SK-N-MC (cell line): ENCODE measurements around the gene GEMIN7.

Experiments
- DNase-seq: peaks from one replicate; pipeline ENCODE4 v3.0.0-alpha.2; 2011; ENCODE audit warnings: low read depth, low spot score
- H3K27ac ChIP-seq: fragments of 200-600 bp; sonication (generic); 2 replicates; pipeline ENCODE4 v1.5.1; 2016; ENCODE audit warnings: mixed run types
- H3K36me3 ChIP-seq: fragments of 200-600 bp; sonication (generic); 2 replicates; pipeline ENCODE4 v1.6.1; 2017; ENCODE audit warnings: antibody characterized with exemption, low read length, mixed read lengths; ENCODE audit not compliant: insufficient read depth
- H3K4me3 ChIP-seq: fragments of 200-600 bp; sonication (generic); 2 replicates; pipeline ENCODE4 v1.5.1; 2016
- H3K9ac ChIP-seq: fragments of 200-600 bp; sonication (generic); 2 replicates; pipeline ENCODE4 v1.8.0; 2017; ENCODE audit warnings: mixed run types, mixed read lengths; ENCODE audit not compliant: insufficient read length
- H3K9me3 ChIP-seq: fragments of 200-600 bp; sonication (generic); 2 replicates; pipeline ENCODE4 v1.6.1; 2017; ENCODE audit warnings: low read depth, mild to moderate bottlenecking, antibody characterized with exemption, low read length, moderate library complexity, mixed read lengths
- EZH2 ChIP-seq: fragments of 200-600 bp; sonication (generic); IDR thresholded peaks from one replicate; pipeline ENCODE4 v1.6.1; 2017; ENCODE audit warnings: antibody characterized with exemption
- FOXP2 ChIP-seq: optimal IDR thresholded peaks from 2 replicates; pipeline ENCODE3; 2011; ENCODE audit warnings: mild to moderate bottlenecking, moderate library complexity; ENCODE audit not compliant: insufficient read depth; ENCODE audit errors: extremely low read length, control extremely low read depth
- POLR2AphosphoS5 ChIP-seq: IDR thresholded peaks from 2 replicates; pipeline ENCODE4 v1.6.1; 2012; ENCODE audit warnings: mild to moderate bottlenecking, low read depth, low read length, borderline replicate concordance

Gene GEMIN7

DNA sequence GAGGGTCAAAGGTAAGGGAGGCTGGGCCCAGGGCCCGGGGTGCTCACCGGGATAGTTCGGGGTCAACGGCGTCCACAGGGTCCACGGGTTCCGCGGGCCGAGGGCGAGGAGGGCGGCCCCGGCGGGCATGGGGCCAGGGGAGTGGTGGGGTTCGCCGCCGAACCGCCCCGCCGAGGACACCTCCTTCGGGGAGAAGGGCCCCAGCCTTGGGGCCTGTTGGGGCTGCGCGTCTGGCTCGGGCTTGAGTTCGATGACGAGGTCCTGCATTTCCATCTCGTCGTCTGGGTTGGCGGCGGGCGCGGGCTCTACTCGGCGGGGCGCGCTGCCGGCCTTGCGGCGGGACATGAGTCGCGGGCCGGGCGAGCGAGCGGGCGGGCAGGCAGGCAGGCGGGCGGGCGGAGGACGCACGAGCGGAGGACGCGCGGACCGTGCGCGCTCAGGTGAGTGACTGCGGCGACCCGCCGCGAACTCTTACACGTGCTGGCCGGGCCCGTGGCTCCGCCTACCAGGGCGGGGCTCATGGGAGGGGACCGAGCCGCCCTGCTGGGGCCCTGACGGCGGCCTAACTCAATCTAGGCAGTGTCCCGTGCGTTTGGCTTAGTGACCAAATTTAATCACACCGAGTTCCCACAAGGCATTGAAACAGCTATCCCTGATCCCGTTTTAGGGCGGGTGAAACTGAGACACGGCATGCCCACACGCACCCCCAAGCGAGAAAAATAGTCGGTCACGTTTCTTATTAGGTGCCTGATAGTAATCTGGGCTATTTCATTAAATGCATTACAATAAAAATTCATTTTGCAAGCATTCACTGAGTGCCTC is 2.8 kb upstream of the GEMIN7 start, which contains the start of gene ZNF296:
Gene ZNF296, minus strand, starts transcription at position 450 of the 822 bp plus-strand sequence. Its CDS starts 105 bp downstream, at position 345.
- TF ChIP-seq EZH2, result no peak
- peak; percentile 54; the same call in 1 of the 2 replicates for TF ChIP-seq POLR2AphosphoS5
- no peak for TF ChIP-seq FOXP2
- H3K36me3 ChIP-seq, result no peaks in the 10 kb centered on the region; the same call in 1 of the 2 replicates
- DNase-seq, result no peak
- H3K27ac ChIP-seq, result 0 out of 2 replicates have a peak within 1 kb of the TSS, but pooled peaks have one; percentile 11
- H3K9me3 ChIP-seq, result no peaks in the 10 kb centered on the region
- H3K4me3 ChIP-seq, result peak within 1 kb of the TSS; percentile 68
- H3K9ac ChIP-seq, result peak within 1 kb of the TSS; percentile 17

DNA sequence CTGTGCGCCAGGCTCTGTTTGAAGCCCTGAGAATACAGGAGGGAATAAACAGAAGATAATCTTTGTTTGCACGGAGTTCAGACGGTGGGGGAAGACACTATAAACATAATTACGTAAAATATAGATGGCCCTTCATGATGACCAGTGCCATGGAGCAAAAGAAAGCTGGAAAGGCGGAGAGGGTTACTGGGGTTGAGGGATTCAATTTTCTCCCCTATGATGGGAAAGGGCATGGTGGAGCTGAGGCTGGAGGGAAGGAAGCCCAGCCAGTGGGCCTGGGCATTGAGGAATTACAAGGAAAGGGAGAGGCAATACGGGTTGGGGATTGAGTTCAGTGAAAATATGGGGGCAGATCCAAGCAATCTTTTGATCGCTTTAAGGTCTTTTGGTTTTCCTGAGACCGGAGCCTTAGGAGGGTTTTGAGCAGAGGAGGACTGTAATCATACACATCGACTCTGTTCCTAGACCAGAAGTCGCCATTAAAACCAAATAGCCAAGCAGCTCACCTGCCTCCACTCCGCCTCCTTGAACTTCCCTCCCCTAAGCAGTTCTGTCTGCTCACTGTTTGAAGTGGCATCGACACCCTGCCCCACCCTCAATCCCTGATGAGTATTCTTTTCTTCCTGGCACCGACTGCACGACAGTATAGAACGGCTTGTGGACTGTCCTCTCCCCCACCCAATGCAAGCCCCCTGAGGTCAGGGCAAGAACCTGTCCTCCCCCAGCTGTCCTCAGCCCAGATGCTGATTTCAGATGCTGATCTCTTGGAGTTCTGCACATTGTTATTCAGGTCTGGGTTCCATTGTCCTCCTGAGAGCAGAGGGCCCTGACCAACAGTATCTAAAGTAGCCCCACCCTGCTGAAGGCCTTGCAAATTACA is 2.0 kb upstream of the GEMIN7 start:
- no peak for TF ChIP-seq POLR2AphosphoS5
- no peak for TF ChIP-seq FOXP2
- no peak for TF ChIP-seq EZH2
- Histone ChIP-seq H3K4me3 (peak overlapping the region; percentile 68), H3K9me3 (no peaks in the 10 kb centered on the region), H3K9ac (peak overlapping the region; percentile 17), H3K27ac (0 out of 2 replicates have a peak overlapping the region, but pooled peaks have one; percentile 11), H3K36me3 (peaks cover 7% of the 10 kb centered on the region; the same call in 1 of the 2 replicates)
- DNase-seq, result no peak

DNA sequence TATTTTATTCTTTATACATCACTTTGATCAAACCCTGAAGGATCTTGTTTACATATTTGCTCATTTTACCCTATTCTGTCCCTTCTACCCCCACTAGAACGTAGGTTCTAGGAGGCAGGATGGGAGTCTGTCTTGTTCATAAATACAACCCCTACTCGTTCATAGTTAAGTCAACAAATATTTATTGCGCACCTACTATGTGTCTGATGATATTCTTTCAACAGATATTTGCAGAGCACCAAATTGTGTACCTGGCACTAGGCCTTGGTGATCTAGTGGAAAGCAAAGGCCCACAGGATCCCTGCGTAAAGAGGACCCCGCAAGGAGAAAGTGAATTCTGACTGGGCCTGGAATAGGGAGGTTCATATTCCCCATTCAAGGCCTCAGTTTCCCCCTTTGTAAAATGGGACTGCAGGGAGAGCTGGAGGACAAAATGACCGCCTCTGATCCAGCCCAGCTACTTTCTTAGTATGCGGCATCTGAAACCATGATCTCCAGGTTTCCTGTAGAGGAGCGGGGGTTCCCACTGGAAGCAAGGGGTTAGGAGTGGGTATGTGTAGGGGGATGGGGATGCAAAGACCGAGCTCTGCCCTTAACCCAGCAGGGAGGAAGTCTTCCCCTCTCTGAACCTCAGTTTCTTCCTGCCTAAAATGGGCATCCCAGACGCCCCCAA is 534 bp upstream of the GEMIN7 start:
- H3K9me3 ChIP-seq, result no peaks in the 10 kb centered on the region
- no peak for DNase-seq
- no peak for TF ChIP-seq POLR2AphosphoS5
- no peak for TF ChIP-seq FOXP2
- TF ChIP-seq EZH2, result no peak
- H3K36me3 ChIP-seq, result peaks cover 18% of the 10 kb centered on the region; the same call in 1 of the 2 replicates
- peak overlapping the region; percentile 97 for H3K4me3 ChIP-seq
- peak overlapping the region; percentile 98 for H3K9ac ChIP-seq
- H3K27ac ChIP-seq, result no peak overlapping the region

GRCh38 chr19:45079911-45080370 is 881 bp downstream of the GEMIN7 start:
- no peak for DNase-seq
- H3K27ac ChIP-seq, result no peak overlapping the region
- H3K9ac ChIP-seq, result peak overlapping the region; percentile 98
- H3K9me3 ChIP-seq, result no peaks in the 10 kb centered on the region
- peak overlapping the region; percentile 97 for H3K4me3 ChIP-seq
- no peak for TF ChIP-seq EZH2
- no peak for TF ChIP-seq POLR2AphosphoS5
- TF ChIP-seq FOXP2, result no peak
- peaks cover 19% of the 10 kb centered on the region; the same call in 1 of the 2 replicates for H3K36me3 ChIP-seq

DNA sequence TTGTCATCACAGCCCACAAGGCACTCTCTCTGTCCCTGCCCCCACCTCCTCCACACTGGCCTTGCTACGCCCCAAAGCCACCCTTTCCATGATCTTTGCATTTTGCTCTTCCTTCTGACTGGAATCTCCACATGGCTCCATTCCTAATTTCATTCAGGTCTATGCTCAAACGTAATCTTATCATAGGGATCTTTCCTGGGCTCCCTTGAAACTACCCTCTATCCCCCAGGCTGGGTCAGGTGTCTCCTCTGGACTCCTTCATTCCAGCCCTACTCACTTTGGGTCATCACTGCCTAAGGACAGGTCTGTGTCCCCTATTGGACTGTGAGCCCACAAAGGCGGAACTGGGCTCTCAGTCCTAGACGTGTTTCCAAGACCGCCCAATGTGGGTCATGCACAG is 3.1 kb downstream of the GEMIN7 start:
- Histone ChIP-seq H3K36me3 (peaks cover 23% of the 10 kb centered on the region; the same call in 1 of the 2 replicates), H3K9me3 (no peaks in the 10 kb centered on the region), H3K27ac (no peak overlapping the region), H3K4me3 (no peak overlapping the region), H3K9ac (no peak overlapping the region)
- no peak for DNase-seq
- TF ChIP-seq POLR2AphosphoS5 (no peak), FOXP2 (no peak), EZH2 (no peak)

GRCh38 chr19:45086480-45086879 is 7.4 kb downstream of the GEMIN7 start:
- H3K36me3 ChIP-seq, result peaks cover 44% of the 10 kb centered on the region
- no peak for DNase-seq

GRCh38 chr19:45087531-45087930 is 8.5 kb downstream of the GEMIN7 start:
- Histone ChIP-seq H3K9ac (no peak overlapping the region), H3K27ac (no peak overlapping the region), H3K4me3 (no peak overlapping the region), H3K9me3 (no peaks in the 10 kb centered on the region), H3K36me3 (peaks cover 34% of the 10 kb centered on the region)
- DNase-seq, result no peak
- TF ChIP-seq POLR2AphosphoS5 (no peak), FOXP2 (no peak), EZH2 (no peak)

More at GRCh38 chr19:45086480-45086879, 7.4 kb downstream of the GEMIN7 start:
- no peak for TF ChIP-seq EZH2
- no peak for TF ChIP-seq FOXP2
- TF ChIP-seq POLR2AphosphoS5, result no peak
- Histone ChIP-seq H3K9ac (no peak overlapping the region), H3K9me3 (no peaks in the 10 kb centered on the region), H3K4me3 (no peak overlapping the region), H3K27ac (no peak overlapping the region)
